Chondrocyte (in vitro differentiated cells): ENCODE data around the gene GSKIP. TPM values are rescaled to one million over a fixed set of nuclear protein-coding genes. Genes with fewer than 3 reads are reported as not detected.
A peak's percentile ranks its signal among the peaks of the same experiment; 100 is the strongest.
"Not testable (repeated sequence)": the region's sequence is repeated elsewhere in the genome, so short reads cannot be mapped to it uniquely, and the experiment has no call there.

Experiments
- DNase-seq: peaks from one replicate; pipeline ENCODE4 v3.0.0; 2021; ENCODE audit warnings: mixed read lengths, low spot score
- H3K27ac Mint-ChIP-seq: one replicate; pipeline ENCODE4 v1.8.0; 2021; ENCODE audit warnings: mild to moderate bottlenecking, moderate library complexity, mixed read lengths; ENCODE audit not compliant: unreplicated experiment
- H3K27me3 Mint-ChIP-seq: 2 replicates; pipeline ENCODE4 v1.8.0; 2021; ENCODE audit warnings: low read depth, mixed read lengths
- H3K36me3 Mint-ChIP-seq: 2 replicates; pipeline ENCODE4 v1.8.0; 2021; ENCODE audit warnings: low read depth, mixed read lengths
- H3K4me1 Mint-ChIP-seq: 2 replicates; pipeline ENCODE4 v1.8.0; 2021; ENCODE audit warnings: low read depth, mild to moderate bottlenecking, mixed read lengths
- H3K4me3 Mint-ChIP-seq: one replicate; pipeline ENCODE4 v1.8.0; 2021; ENCODE audit warnings: mild to moderate bottlenecking, moderate library complexity, mixed read lengths; ENCODE audit not compliant: unreplicated experiment
- H3K9me3 Mint-ChIP-seq: 2 replicates; pipeline ENCODE4 v1.8.0; 2021; ENCODE audit warnings: low read depth, mixed read lengths
- total RNA-seq: library from RNA; stranded (reverse); gene quantifications from 3 replicates; pipeline ENCODE4 v1.2.1, GENCODE V29; 2021
- TF ChIP-seq, protein P1 (sequence below): fragments of 200-600 bp; sonication (generic); IDR thresholded peaks from 2 replicates; pipeline ENCODE4 v1.5.0; 2021; ENCODE audit warnings: antibody characterized with exemption, mild to moderate bottlenecking, moderate library complexity

Gene GSKIP
- total RNA-seq, 1 donor from 2014 or later, result 22.4 TPM

DNA sequence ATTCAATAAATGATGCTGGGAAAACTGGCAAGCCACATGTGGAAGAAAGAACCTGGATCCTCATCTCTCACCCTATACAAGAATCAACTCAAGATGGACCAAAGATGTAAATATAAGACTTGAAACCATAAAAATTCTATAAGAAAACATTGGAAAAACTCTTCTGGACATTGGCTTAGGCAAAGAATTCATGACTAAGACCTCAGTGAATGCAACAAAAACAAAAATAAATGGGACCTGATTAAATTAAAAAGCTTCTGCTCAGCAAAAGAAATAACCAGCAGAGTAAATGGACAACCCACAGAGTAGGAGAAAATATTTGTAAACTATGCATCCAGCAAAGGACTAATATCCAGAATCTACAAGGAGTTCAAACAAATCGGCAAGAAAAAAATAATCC, 24.8 kb upstream of the GSKIP start:
- H3K36me3 Mint-ChIP-seq, result peaks cover 17% of the 10 kb centered on the region
- peak overlapping the region; percentile 33 for H3K27ac Mint-ChIP-seq
- TF ChIP-seq, protein P1, sequence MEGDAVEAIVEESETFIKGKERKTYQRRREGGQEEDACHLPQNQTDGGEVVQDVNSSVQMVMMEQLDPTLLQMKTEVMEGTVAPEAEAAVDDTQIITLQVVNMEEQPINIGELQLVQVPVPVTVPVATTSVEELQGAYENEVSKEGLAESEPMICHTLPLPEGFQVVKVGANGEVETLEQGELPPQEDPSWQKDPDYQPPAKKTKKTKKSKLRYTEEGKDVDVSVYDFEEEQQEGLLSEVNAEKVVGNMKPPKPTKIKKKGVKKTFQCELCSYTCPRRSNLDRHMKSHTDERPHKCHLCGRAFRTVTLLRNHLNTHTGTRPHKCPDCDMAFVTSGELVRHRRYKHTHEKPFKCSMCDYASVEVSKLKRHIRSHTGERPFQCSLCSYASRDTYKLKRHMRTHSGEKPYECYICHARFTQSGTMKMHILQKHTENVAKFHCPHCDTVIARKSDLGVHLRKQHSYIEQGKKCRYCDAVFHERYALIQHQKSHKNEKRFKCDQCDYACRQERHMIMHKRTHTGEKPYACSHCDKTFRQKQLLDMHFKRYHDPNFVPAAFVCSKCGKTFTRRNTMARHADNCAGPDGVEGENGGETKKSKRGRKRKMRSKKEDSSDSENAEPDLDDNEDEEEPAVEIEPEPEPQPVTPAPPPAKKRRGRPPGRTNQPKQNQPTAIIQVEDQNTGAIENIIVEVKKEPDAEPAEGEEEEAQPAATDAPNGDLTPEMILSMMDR, result no peak
- H3K27me3 Mint-ChIP-seq, result no peaks in the 10 kb centered on the region
- H3K9me3 Mint-ChIP-seq, result peaks cover 5% of the 10 kb centered on the region
- DNase-seq, result no peak
- no peak overlapping the region for H3K4me3 Mint-ChIP-seq
- peaks cover 12% of the 10 kb centered on the region for H3K4me1 Mint-ChIP-seq

DNA sequence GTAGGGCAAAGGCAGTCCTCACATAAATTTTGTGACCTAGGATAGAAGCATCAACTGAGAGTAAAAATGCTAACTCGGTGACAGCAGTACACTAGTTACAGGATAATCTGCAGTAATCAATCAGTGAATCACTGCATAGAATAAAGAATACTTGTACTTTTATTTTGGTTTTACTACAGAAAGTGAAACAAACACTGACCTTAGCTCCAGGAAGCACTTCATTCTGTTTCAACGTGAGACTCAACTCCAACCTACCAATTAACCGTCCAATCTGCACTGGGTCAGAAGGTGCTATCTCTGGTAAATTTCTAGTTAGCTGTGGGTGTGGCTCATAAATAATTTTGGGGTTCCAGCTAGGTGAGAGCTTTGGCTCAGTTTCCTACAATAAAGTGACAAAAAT, 22.0 kb upstream of the GSKIP start:
- TF ChIP-seq, protein P1, result no peak
- peaks cover 5% of the 10 kb centered on the region for H3K9me3 Mint-ChIP-seq
- H3K4me3 Mint-ChIP-seq, result no peak overlapping the region
- DNase-seq, result no peak
- no peak overlapping the region for H3K27ac Mint-ChIP-seq
- H3K36me3 Mint-ChIP-seq, result peaks cover 15% of the 10 kb centered on the region
- H3K27me3 Mint-ChIP-seq, result no peaks in the 10 kb centered on the region
- peaks cover 20% of the 10 kb centered on the region for H3K4me1 Mint-ChIP-seq

DNA sequence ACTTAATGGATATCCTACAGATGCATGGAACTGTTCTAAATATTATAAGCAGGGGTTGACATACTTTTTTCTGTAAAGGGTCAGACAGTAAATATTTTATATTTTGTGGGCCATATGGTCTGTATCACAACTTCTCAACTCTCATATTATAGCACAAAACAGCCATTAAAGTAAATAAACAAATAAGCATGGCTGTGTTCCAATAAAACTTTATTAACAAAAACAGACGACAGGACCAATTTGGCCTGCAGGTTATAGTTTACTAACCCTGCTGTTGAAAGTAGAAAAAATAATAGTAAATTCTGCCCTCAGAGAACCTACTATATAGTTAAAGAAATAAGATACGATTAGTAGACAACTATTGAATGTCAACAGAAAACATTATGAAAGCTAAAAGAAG, 17.7 kb upstream of the GSKIP start:
- no peak overlapping the region for H3K27ac Mint-ChIP-seq
- DNase-seq, result no peak
- TF ChIP-seq, protein P1, result no peak
- H3K27me3 Mint-ChIP-seq, result no peaks in the 10 kb centered on the region
- H3K4me1 Mint-ChIP-seq, result peaks cover 16% of the 10 kb centered on the region
- H3K4me3 Mint-ChIP-seq, result no peak overlapping the region
- H3K36me3 Mint-ChIP-seq, result peaks cover 1% of the 10 kb centered on the region
- no peaks in the 10 kb centered on the region for H3K9me3 Mint-ChIP-seq

DNA sequence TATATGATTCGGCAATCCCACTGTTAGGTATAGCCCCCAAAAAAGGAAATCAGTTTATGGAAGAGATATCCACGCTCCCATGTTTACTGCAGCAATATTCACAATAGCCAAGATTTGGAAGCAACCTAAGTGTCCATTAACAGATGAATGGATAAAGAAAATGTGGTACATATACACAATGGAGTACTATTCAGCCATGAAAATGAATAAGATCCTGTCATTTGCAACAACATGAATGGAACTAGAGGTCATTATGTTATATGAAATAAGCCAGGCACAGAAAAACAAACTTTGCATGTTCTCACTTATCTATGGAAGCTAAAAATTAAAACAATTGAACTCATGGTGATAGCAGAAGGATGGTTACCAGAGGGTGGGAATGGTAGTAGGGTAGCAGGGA, 15.4 kb upstream of the GSKIP start:
- H3K27ac Mint-ChIP-seq, H3K36me3 Mint-ChIP-seq, H3K27me3 Mint-ChIP-seq, H3K4me3 Mint-ChIP-seq, H3K9me3 Mint-ChIP-seq, DNase-seq: not testable (repeated sequence)
- peaks cover 19% of the 10 kb centered on the region for H3K4me1 Mint-ChIP-seq

DNA sequence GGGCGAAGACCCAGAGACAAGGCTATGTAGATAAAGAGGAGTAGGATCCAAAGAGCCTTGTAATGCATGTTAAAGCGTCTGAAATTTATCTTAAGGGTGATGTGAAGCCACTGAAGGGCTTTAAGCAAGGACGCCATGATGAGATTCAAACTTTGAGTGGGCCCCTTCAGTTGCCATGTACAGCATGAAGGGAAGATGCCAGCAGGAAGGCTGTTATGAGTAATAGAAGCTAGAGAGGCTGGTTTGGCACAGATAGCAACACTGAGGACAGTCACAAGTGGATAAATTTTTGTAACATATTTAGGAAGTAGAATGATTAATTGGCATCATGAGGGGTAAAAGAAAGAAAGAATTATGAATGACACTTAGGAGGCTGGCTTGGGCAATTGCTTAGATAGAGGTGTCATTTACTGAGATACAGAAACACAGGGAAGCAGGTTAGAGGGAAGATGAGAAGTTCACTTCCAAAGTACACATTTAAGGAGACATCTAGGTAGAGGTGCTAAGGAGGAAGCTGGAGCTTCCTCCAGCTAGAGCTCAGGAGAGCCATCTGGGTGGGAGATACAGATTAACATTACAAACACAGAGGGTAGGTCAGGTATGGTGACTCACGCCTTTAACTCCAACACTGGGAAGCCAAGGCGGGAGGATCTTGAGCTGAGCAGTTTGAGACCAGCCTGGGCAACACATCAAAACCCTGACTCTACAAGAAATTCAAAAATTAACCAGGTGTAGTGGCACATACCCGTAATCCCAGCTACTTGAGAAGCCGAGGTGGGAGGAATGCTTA, 13.8 kb upstream of the GSKIP start:
- DNase-seq, result no peak
- Mint-ChIP-seq H3K4me1 (peaks cover 11% of the 10 kb centered on the region), H3K27me3 (no peaks in the 10 kb centered on the region), H3K4me3 (no peak overlapping the region), H3K36me3 (no peaks in the 10 kb centered on the region), H3K27ac (no peak overlapping the region), H3K9me3 (peaks cover under 1% of the 10 kb centered on the region)
- TF ChIP-seq, protein P1, result no peak

DNA sequence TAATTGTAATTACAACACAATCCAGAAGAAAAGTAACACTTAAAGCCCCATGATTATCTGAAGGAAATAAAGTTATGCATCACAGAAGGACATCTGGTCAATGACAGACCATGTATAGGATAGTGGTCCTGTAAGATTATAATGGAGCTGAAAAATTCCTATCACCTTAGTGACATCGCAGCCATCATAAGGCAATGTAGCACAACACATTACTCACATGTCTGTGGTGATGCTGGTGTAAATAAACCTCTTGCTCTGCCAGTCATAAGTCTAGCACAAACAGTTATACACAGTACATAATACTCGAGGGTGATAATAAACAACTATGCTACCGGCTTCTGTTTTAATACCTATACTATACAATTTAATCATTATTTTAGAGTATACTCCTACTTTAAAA, 11.3 kb upstream of the GSKIP start:
- no peak overlapping the region for H3K27ac Mint-ChIP-seq

More for the DNA sequence above, 11.3 kb upstream of the GSKIP start:
- Mint-ChIP-seq H3K27me3 (no peaks in the 10 kb centered on the region), H3K9me3 (peaks cover 3% of the 10 kb centered on the region), H3K4me3 (no peak overlapping the region), H3K4me1 (peaks cover 8% of the 10 kb centered on the region), H3K36me3 (no peaks in the 10 kb centered on the region)
- TF ChIP-seq, protein P1, result no peak
- DNase-seq, result no peak
